Natural killer cell treated with Interleukin-12 subunit alpha and Interleukin-12 subunit beta and Interleukin-15 and Interleukin-18, amount 100 ng/mL, for 72 hours (primary cell): ENCODE data around the gene GLI2. TPM values are rescaled to one million over a fixed set of nuclear protein-coding genes. Genes with fewer than 3 reads are reported as not detected.

Experiments used
- ATAC-seq, 2 donors: fragments of 150-1000 bp; cut with Tn5 transposase in 1 of 2; sonication (Bioruptor Pico), chemical (Tn5 transposase) in 1 of 2; 2 replicates each; pipeline ENCODE4 v1.10.0; 2021
- DNase-seq: peaks from one replicate; pipeline ENCODE4 v3.0.0; 2022; ENCODE audit warnings: low spot score
- H3K27ac Mint-ChIP-seq, 2 donors: 1 replicate in 1 of 2; 2 replicates in 1 of 2; pipeline ENCODE4 v1.8.0; 2022; ENCODE audit warnings: mixed read lengths in 2 of 2, mild to moderate bottlenecking in 1 of 2, moderate library complexity in 1 of 2
- H3K27me3 Mint-ChIP-seq, 2 donors: 1 replicate in 1 of 2; 2 replicates in 1 of 2; pipeline ENCODE4 v1.8.0; 2022; ENCODE audit warnings: mixed read lengths in 2 of 2
- H3K36me3 Mint-ChIP-seq: one replicate; pipeline ENCODE4 v1.8.0; 2022; ENCODE audit warnings: mixed read lengths
- H3K4me1 Mint-ChIP-seq, 2 donors: 1 replicate in 1 of 2; 2 replicates in 1 of 2; pipeline ENCODE4 v1.8.0; 2022; ENCODE audit warnings: low read depth in 2 of 2, mixed read lengths in 2 of 2, mild to moderate bottlenecking in 1 of 2
- H3K4me3 Mint-ChIP-seq: one replicate; pipeline ENCODE4 v1.8.0; 2022; ENCODE audit warnings: mixed read lengths
- H3K9me3 Mint-ChIP-seq: 2 replicates; pipeline ENCODE4 v1.8.0; 2022; ENCODE audit warnings: mixed read lengths
- total RNA-seq, 2 donors: library from RNA; stranded (reverse); gene quantifications; one replicate each; pipeline ENCODE4 v1.2.3, GENCODE V29; 2022

Gene GLI2
- total RNA-seq, 2 donors from 2014 or later = 0.38 TPM; not detected in 1

- H3K9me3 Mint-ChIP-seq = no peaks in the 10 kb centered on the region
- H3K27ac Mint-ChIP-seq = no peak overlapping the region
- ATAC-seq (no peak), DNase-seq (no peak)
- no peaks in the 10 kb centered on the region for H3K4me1 Mint-ChIP-seq
- no peak overlapping the region for H3K4me3 Mint-ChIP-seq
- no peaks in the 10 kb centered on the region for H3K36me3 Mint-ChIP-seq
- H3K27me3 Mint-ChIP-seq = peaks cover 5 to 22% of the 10 kb centered on the region in 2 donors
These were observed 15.4 kb upstream of the GLI2 start for GRCh38 chr2:120720231-120720630.

GRCh38 chr2:120720746-120721375 lies 14.8 kb upstream of the GLI2 start:
- ATAC-seq (no peak), DNase-seq (no peak)
- peaks cover 5 to 22% of the 10 kb centered on the region in 2 donors for H3K27me3 Mint-ChIP-seq
- H3K9me3 Mint-ChIP-seq = no peaks in the 10 kb centered on the region
- no peaks in the 10 kb centered on the region for H3K4me1 Mint-ChIP-seq
- H3K4me3 Mint-ChIP-seq = no peak overlapping the region
- H3K36me3 Mint-ChIP-seq = no peaks in the 10 kb centered on the region
- no peak overlapping the region for H3K27ac Mint-ChIP-seq

- no peak for DNase-seq
- no peaks in the 10 kb centered on the region for H3K36me3 Mint-ChIP-seq
These were observed 13.5 kb upstream of the GLI2 start for GRCh38 chr2:120722246-120722567.

GRCh38 chr2:120722568-120723421 lies 12.9 kb upstream of the GLI2 start:
- no peak for DNase-seq
- H3K36me3 Mint-ChIP-seq = no peaks in the 10 kb centered on the region
- no peaks in the 10 kb centered on the region for H3K4me1 Mint-ChIP-seq
- no peaks in the 10 kb centered on the region for H3K9me3 Mint-ChIP-seq
- no peak overlapping the region for H3K4me3 Mint-ChIP-seq
- ATAC-seq = no peak
- no peak overlapping the region for H3K27ac Mint-ChIP-seq
- peaks cover 5 to 22% of the 10 kb centered on the region in 2 donors for H3K27me3 Mint-ChIP-seq

More at GRCh38 chr2:120722246-120722567, 13.5 kb upstream of the GLI2 start:
- H3K27ac Mint-ChIP-seq = no peak overlapping the region
- ATAC-seq = no peak
- H3K27me3 Mint-ChIP-seq = peaks cover 5 to 22% of the 10 kb centered on the region in 2 donors
- H3K4me3 Mint-ChIP-seq = no peak overlapping the region
- no peaks in the 10 kb centered on the region for H3K9me3 Mint-ChIP-seq
- H3K4me1 Mint-ChIP-seq = no peaks in the 10 kb centered on the region

GRCh38 chr2:120726245-120726644 lies 9.4 kb upstream of the GLI2 start:
- Mint-ChIP-seq H3K4me3 (no peak overlapping the region), H3K27me3 (peaks cover 7 to 22% of the 10 kb centered on the region in 2 donors), H3K4me1 (no peaks in the 10 kb centered on the region), H3K36me3 (no peaks in the 10 kb centered on the region), H3K27ac (no peak overlapping the region), H3K9me3 (no peaks in the 10 kb centered on the region)
- ATAC-seq = no peak
- no peak for DNase-seq

GRCh38 chr2:120729406-120730399 lies 6.0 kb upstream of the GLI2 start:
- Mint-ChIP-seq H3K4me3 (no peak overlapping the region), H3K27me3 (peaks cover 16 to 21% of the 10 kb centered on the region in 2 donors), H3K4me1 (no peaks in the 10 kb centered on the region), H3K36me3 (no peaks in the 10 kb centered on the region), H3K27ac (no peak overlapping the region), H3K9me3 (no peaks in the 10 kb centered on the region)
- no peak for DNase-seq
- no peak for ATAC-seq

- Mint-ChIP-seq H3K9me3 (no peaks in the 10 kb centered on the region), H3K36me3 (no peaks in the 10 kb centered on the region), H3K27me3 (peaks cover 16 to 22% of the 10 kb centered on the region in 2 donors), H3K27ac (no peak overlapping the region), H3K4me3 (no peak overlapping the region), H3K4me1 (no peaks in the 10 kb centered on the region)
- ATAC-seq (no peak), DNase-seq (no peak)
These were observed 4.5 kb upstream of the GLI2 start for GRCh38 chr2:120731175-120731574.

- DNase-seq = no peak
- ATAC-seq = peak in 1 of 2 donors; percentile 34
- no peaks in the 10 kb centered on the region for H3K36me3 Mint-ChIP-seq
- peaks cover 25 to 32% of the 10 kb centered on the region in 2 donors for H3K27me3 Mint-ChIP-seq
- no peak overlapping the region for H3K27ac Mint-ChIP-seq
- H3K4me1 Mint-ChIP-seq = no peaks in the 10 kb centered on the region
- H3K9me3 Mint-ChIP-seq = no peaks in the 10 kb centered on the region
- no peak overlapping the region for H3K4me3 Mint-ChIP-seq
These were observed 3.0 kb upstream of the GLI2 start for GRCh38 chr2:120732506-120733237.

GRCh38 chr2:120733238-120733932 lies 2.3 kb upstream of the GLI2 start:
- Mint-ChIP-seq H3K27ac (no peak overlapping the region), H3K9me3 (no peaks in the 10 kb centered on the region), H3K27me3 (peaks cover 30 to 39% of the 10 kb centered on the region in 2 donors), H3K4me3 (no peak overlapping the region), H3K36me3 (no peaks in the 10 kb centered on the region), H3K4me1 (no peaks in the 10 kb centered on the region)
- DNase-seq (no peak), ATAC-seq (no peak)

GRCh38 chr2:120734930-120735651 lies 577 bp upstream of the GLI2 start:
- Mint-ChIP-seq H3K27ac (no peak overlapping the region), H3K4me1 (no peaks in the 10 kb centered on the region), H3K36me3 (no peaks in the 10 kb centered on the region), H3K9me3 (no peaks in the 10 kb centered on the region), H3K27me3 (peaks cover 35 to 53% of the 10 kb centered on the region in 2 donors), H3K4me3 (no peak overlapping the region)
- ATAC-seq (no peak), DNase-seq (no peak)

- Mint-ChIP-seq H3K27me3 (peaks cover 43 to 65% of the 10 kb centered on the region in 2 donors), H3K27ac (no peak overlapping the region), H3K4me1 (no peaks in the 10 kb centered on the region), H3K36me3 (no peaks in the 10 kb centered on the region), H3K4me3 (no peak overlapping the region), H3K9me3 (no peaks in the 10 kb centered on the region)
- DNase-seq = no peak
- peak in 1 of 2 donors; percentile 34 for ATAC-seq
These were observed 545 bp downstream of the GLI2 start for GRCh38 chr2:120736202-120736623.

GRCh38 chr2:120736624-120737339 lies 1.1 kb downstream of the GLI2 start:
- Mint-ChIP-seq H3K4me3 (no peak overlapping the region), H3K9me3 (no peaks in the 10 kb centered on the region), H3K27me3 (peaks cover 45 to 69% of the 10 kb centered on the region in 2 donors), H3K4me1 (no peaks in the 10 kb centered on the region), H3K36me3 (no peaks in the 10 kb centered on the region), H3K27ac (no peak overlapping the region)
- DNase-seq (no peak), ATAC-seq (peak in 1 of 2 donors; percentile 2)
